Spleen (tissue), 11 donors: ENCODE data around the gene TMEM204. TPM values are rescaled to one million over a fixed set of nuclear protein-coding genes. Genes with fewer than 3 reads are reported as not detected.

ENCODE experiments used
- DNase-seq: peaks from one replicate; pipeline ENCODE4 v3.0.0-alpha.2; 2020
- H3K27ac ChIP-seq, 8 donors: fragments of 200-600 bp; sonication (generic) in 7 of 8; 1 replicate in 4 of 8; 2 replicates in 4 of 8; pipeline versions ENCODE4 v1.5.0 to v1.8.0; 2016 to 2021; ENCODE audit warnings: inconsistent platforms in 4 of 8, mild to moderate bottlenecking in 4 of 8, moderate library complexity in 1 of 8
- H3K27me3 ChIP-seq, 7 donors: fragments of 200-600 bp; sonication (generic) in 6 of 7; replicated peaks in 1 of 7; 1 replicate in 4 of 7; 2 replicates in 3 of 7; pipeline versions ENCODE4 v1.5.0 to v1.8.0; 2016 to 2021; ENCODE audit warnings: inconsistent platforms in 3 of 7, mild to moderate bottlenecking in 1 of 7
- H3K36me3 ChIP-seq, 6 donors: fragments of 200-600 bp; sonication (generic) in 5 of 6; 1 replicate in 4 of 6; 2 replicates in 2 of 6; pipeline versions ENCODE4 v1.5.0 to v1.8.0; 2016 to 2021; ENCODE audit warnings: inconsistent platforms in 2 of 6
- H3K4me1 ChIP-seq, 6 donors: fragments of 200-600 bp; sonication (generic) in 5 of 6; 1 replicate in 3 of 6; 2 replicates in 3 of 6; pipeline versions ENCODE4 v1.5.0 to v1.8.0; 2016 to 2021; ENCODE audit warnings: inconsistent platforms in 3 of 6
- H3K4me3 ChIP-seq, 8 donors: fragments of 200-600 bp; sonication (generic) in 7 of 8; 1 replicate in 4 of 8; 2 replicates in 4 of 8; pipeline versions ENCODE4 v1.5.0 to v1.8.0; 2016 to 2021; ENCODE audit warnings: inconsistent platforms in 4 of 8, mild to moderate bottlenecking in 4 of 8, moderate library complexity in 2 of 8
- H3K9me3 ChIP-seq, 8 donors: fragments of 200-600 bp; sonication (generic) in 7 of 8; 1 replicate in 4 of 8; 2 replicates in 4 of 8; pipeline versions ENCODE4 v1.5.0 to v1.8.0; 2016 to 2021; ENCODE audit warnings: inconsistent platforms in 4 of 8
- CTCF ChIP-seq, 11 experiments: fragments of 200-600 bp in 7 of 11; fragments of 450-650 bp in 4 of 11; sonication (generic) in 4 of 11; IDR thresholded peaks in 8 of 11; conservative IDR thresholded peaks in 3 of 11; 1 replicate in 7 of 11; 2 replicates in 4 of 11; pipeline versions ENCODE4 v1.4.0 to v1.8.0; 2016 to 2021; ENCODE audit warnings: antibody characterized with exemption in 11 of 11, inconsistent platforms in 4 of 11, mild to moderate bottlenecking in 1 of 11
- POLR2A ChIP-seq, 3 donors: fragments of 450-650 bp; IDR thresholded peaks; one replicate each; pipeline ENCODE4 v1.5.1; 2017; ENCODE audit warnings: antibody characterized with exemption in 3 of 3, mild to moderate bottlenecking in 1 of 3
- POLR2AphosphoS5 ChIP-seq, 3 donors: sonication (generic); formaldehyde crosslinking; IDR thresholded peaks; one replicate each; pipeline ENCODE4 v1.5.1; 2017; ENCODE audit warnings: antibody characterized with exemption in 3 of 3
- WGBS, 5 donors: extraction: QIAGEN DNeasy Blood & Tissue Kit in 3 of 5; methylation state at CpG; one replicate each; pipeline versions ENCODE4 v1.1.5 to v1.1.7; 2013 to 2018; 5-methylcytosine and 5-hydroxymethylcytosine counted together
- intact Hi-C: fragments of 100-400 bp; cut with DNase I; formaldehyde crosslinking; loops from one replicate; pipeline ENCODE4 v1.15.0; 2023; ENCODE audit warnings: low total_unique reads
- polyA plus RNA-seq, 3 donors: library from polyadenylated mRNA; stranded (reverse); fragments of 200-250 nt; gene quantifications; one replicate each; pipeline ENCODE4 v1.2.1, GENCODE V29; 2013
- total RNA-seq, 7 donors: library from RNA; depleted of rRNA in 3 of 7; stranded (reverse); fragments of >200 nt in 3 of 7; fragmentation: NEBNext Ultra II Directional in 4 of 7; extraction: Animal tissue kit (Norgen Biotek cat#: 25700) in 4 of 7; gene quantifications; one replicate each; pipeline versions ENCODE4 v1.1.0 to v1.2.1, GENCODE V29; 2016 to 2021
- donor health status: healthy with polysubstance abuse.
- donor health status: DM: no; HTN: no; CAD: no; lungs with moderate emphysema.
- donor health status: DM: no; HTN: no; CAD: no.
- donor health status: Bipolar disorder and iron deficiency.
- donor health status: healthy.
- donor health status: DM: no; HTN: no; CAD: no.
- donor health status: DM: yes; HTN: yes; CAD: no.

Gene TMEM204
- total and polyA plus RNA-seq, 10 donors, result 10.1 to 47.1 (median 23.1) TPM

DNA sequence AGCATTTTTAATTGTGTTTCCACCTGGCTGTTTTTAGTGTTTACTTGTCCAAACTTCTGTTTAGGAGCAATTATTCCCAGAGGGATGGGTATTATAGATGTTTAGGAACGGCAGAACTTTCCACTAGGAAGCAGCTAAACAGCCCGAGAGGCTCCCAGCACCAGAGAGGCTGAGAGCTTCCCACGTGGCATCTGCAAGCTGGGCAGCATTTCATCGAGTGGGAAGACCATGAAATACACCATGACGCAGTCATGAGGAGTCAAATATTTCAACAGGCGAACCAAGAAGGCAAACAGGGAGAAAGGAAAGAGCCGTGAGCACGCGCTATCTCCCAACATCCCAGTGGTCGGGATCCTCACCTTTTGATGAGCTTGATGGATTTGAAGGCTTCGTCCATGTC lies 24.1 kb downstream of the TMEM204 start:
- H3K9me3 ChIP-seq, result no peaks in the 10 kb centered on the region
- TF ChIP-seq POLR2A (IDR thresholded peaks at IDR 0.05), result no peak
- TF ChIP-seq CTCF (IDR thresholded peaks at IDR 0.05 in 8 of 11, conservative IDR thresholded peaks at IDR 0.05 in 3 of 11), result no peak
- TF ChIP-seq POLR2AphosphoS5 (IDR thresholded peaks at IDR 0.05), result no peak
- DNase-seq, result no peak
- 90 to 94% (median 94%) methylated on average over 11 of the region's 11 CpGs for WGBS, 5 donors
- H3K4me1 ChIP-seq, result peaks cover 0 to 13% (median 3%) of the 10 kb centered on the region in 6 donors
- peaks cover 0 to 96% (median 30%) of the 10 kb centered on the region in 6 donors for H3K36me3 ChIP-seq
- H3K27ac ChIP-seq, result no peak overlapping the region
- no peak overlapping the region for H3K4me3 ChIP-seq
- no peaks in the 10 kb centered on the region for H3K27me3 ChIP-seq
- intact Hi-C loops, result no loop called here

- intact Hi-C loops, result no loop called here
- WGBS, 5 donors, result 68 to 83% (median 81%) methylated on average over 18 of the region's 18 CpGs
- Histone ChIP-seq H3K9me3 (no peaks in the 10 kb centered on the region), H3K4me1 (peaks cover 0 to 13% (median 3%) of the 10 kb centered on the region in 6 donors), H3K27me3 (no peaks in the 10 kb centered on the region), H3K36me3 (peaks cover 0 to 83% (median 28%) of the 10 kb centered on the region in 6 donors), H3K4me3 (no peak overlapping the region), H3K27ac (peak overlapping the region in 3 of 8 donors; percentile 38 to 61 (median 54))
- no peak for TF ChIP-seq POLR2A (IDR thresholded peaks at IDR 0.05)
- peak in 1 of 3 donors; percentile 8 for TF ChIP-seq POLR2AphosphoS5 (IDR thresholded peaks at IDR 0.05)
- DNase-seq, result no peak
These were observed 26.0 kb downstream of the TMEM204 start for GRCh38 chr16:1559446-1559975.

- peak in 1 of 3 donors; percentile 2 for TF ChIP-seq POLR2AphosphoS5 (IDR thresholded peaks at IDR 0.05)
- TF ChIP-seq POLR2A (IDR thresholded peaks at IDR 0.05), result no peak
- Histone ChIP-seq H3K36me3 (peaks cover 0 to 77% (median 22%) of the 10 kb centered on the region in 6 donors), H3K4me1 (peaks cover 0 to 13% (median 3%) of the 10 kb centered on the region in 6 donors), H3K27ac (peak overlapping the region in 3 of 8 donors; percentile 36 to 61 (median 54)), H3K27me3 (no peaks in the 10 kb centered on the region), H3K4me3 (no peak overlapping the region), H3K9me3 (no peaks in the 10 kb centered on the region)
- intact Hi-C loops, result no loop called here
- 83 to 94% (median 92%) methylated on average over 10 to 15 of the region's 15 CpGs for WGBS, 5 donors
- DNase-seq, result no peak
These were observed 26.7 kb downstream of the TMEM204 start for GRCh38 chr16:1560153-1560552.

DNA sequence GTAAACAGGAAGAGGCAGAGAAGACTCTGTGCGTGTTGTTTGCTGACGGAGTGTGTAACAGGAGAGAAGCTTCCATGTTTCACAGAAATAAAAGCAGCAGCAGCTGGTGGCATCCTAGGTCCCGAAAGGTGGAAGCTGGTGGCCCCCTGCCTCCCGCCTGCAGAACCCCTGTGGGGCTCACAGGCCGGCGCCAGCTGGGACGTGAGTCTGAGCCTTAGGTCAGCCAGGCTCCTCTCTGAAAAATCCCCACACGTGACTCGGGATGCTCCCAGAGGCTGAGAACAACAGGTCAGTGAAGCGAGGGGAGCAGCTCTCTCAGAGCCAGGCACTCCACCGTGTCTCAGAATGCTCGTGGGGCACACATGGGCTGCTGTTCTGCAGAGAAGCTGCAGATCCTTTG lies 27.4 kb downstream of the TMEM204 start:
- intact Hi-C loops, result no loop called here
- peaks cover 0 to 70% (median 16%) of the 10 kb centered on the region in 6 donors for H3K36me3 ChIP-seq
- DNase-seq, result no peak
- no peaks in the 10 kb centered on the region for H3K9me3 ChIP-seq
- H3K27me3 ChIP-seq, result no peaks in the 10 kb centered on the region
- TF ChIP-seq CTCF (IDR thresholded peaks at IDR 0.05 in 8 of 11, conservative IDR thresholded peaks at IDR 0.05 in 3 of 11), result no peak
- peak in 1 of 3 donors; percentile 18 for TF ChIP-seq POLR2AphosphoS5 (IDR thresholded peaks at IDR 0.05)
- TF ChIP-seq POLR2A (IDR thresholded peaks at IDR 0.05), result no peak
- peaks cover 0 to 13% (median 3%) of the 10 kb centered on the region in 6 donors for H3K4me1 ChIP-seq
- peak overlapping the region in 4 of 8 donors; percentile 20 to 61 (median 45) for H3K27ac ChIP-seq
- H3K4me3 ChIP-seq, result no peak overlapping the region
- 86 to 94% (median 90%) methylated on average over 11 to 12 of the region's 12 CpGs for WGBS, 5 donors

DNA sequence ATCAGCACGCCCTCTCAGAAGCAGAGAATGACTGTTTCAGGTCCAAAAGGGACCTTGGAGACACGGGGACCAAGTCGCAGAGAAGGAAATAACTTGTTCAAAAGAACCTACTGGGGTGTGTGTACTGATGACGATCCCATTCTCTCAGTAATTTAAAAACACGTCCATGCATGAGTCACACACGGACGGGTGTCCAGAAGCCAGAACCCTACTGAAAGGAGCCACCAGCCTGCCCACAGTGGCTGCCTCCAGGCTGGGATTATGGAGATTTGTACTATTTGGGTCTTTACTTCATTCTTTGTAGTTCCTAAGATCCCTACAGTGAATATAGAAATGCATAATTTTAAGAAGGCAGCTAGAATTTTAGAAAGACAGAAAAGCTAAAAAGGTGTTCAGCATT lies 27.8 kb downstream of the TMEM204 start:
- H3K9me3 ChIP-seq, result no peaks in the 10 kb centered on the region
- peaks cover 0 to 66% (median 12%) of the 10 kb centered on the region in 6 donors for H3K36me3 ChIP-seq
- H3K4me1 ChIP-seq, result peaks cover 0 to 13% (median 3%) of the 10 kb centered on the region in 6 donors
- TF ChIP-seq POLR2A (IDR thresholded peaks at IDR 0.05) (no peak), POLR2AphosphoS5 (IDR thresholded peaks at IDR 0.05) (no peak), CTCF (IDR thresholded peaks at IDR 0.05 in 8 of 11, conservative IDR thresholded peaks at IDR 0.05 in 3 of 11) (no peak)
- no peak overlapping the region for H3K4me3 ChIP-seq
- intact Hi-C loops, result no loop called here
- no peak for DNase-seq
- 83 to 95% (median 86%) methylated on average over 7 of the region's 7 CpGs for WGBS, 5 donors
- peak overlapping the region in 4 of 8 donors; percentile 20 to 61 (median 45) for H3K27ac ChIP-seq
- no peaks in the 10 kb centered on the region for H3K27me3 ChIP-seq
